Measurements from ENCODE around the gene ITIH2. TPM values are rescaled to one million over a fixed set of nuclear protein-coding genes. Genes with fewer than 3 reads are reported as not detected.
A peak's percentile ranks its signal among the peaks of the same experiment; 100 is the strongest.

The ITIH2 gene
- total RNA-seq, 1 experiment from 2014 or later, result 0.57 TPM

- ChIA-PET POLR2A (interaction anchor here (1.9 kb wide), 1 partner anchor 161 kb away, joined by 9 read pairs; no protein-coding TSS in a partner anchor), CTCF (interaction anchor here (0.6 to 5.2 kb wide), 18 partner anchors 10 to 163 kb away, joined by 3 to 145 read pairs (median 4); no protein-coding TSS in a partner anchor), RAD21 (ENCODE audit: low non-redundant PET in 1 of 2, low total read pairs in 2 of 2, uncharacterized antibody in 2 of 2, unreplicated experiment in 2 of 2) (interaction anchor here (1.5 to 2.7 kb wide), 3 partner anchors 157 to 161 kb away, joined by 6 to 22 read pairs (median 20); no protein-coding TSS in a partner anchor)
- H3K27ac ChIP-seq (ENCODE audit: low read depth, low read length), result no peak overlapping the region
- no peaks in the 10 kb centered on the region for H3K36me3 ChIP-seq (ENCODE audit: control insufficient read depth in 1 of 2, insufficient read depth in 2 of 2, low read length in 2 of 2)
- ATAC-seq (peak; percentile 61), DNase-seq (ENCODE audit: low read depth, low spot score) (no peak)
- H3K4me1 ChIP-seq (ENCODE audit: control insufficient read depth in 1 of 2, insufficient read depth in 2 of 2, low read length in 2 of 2), result peaks cover 0 to 8% of the 10 kb centered on the region in 2 experiments; a peak in 1 of 4 replicates
- H3K27me3 ChIP-seq (ENCODE audit: insufficient read depth, low read length), result peaks cover 3% of the 10 kb centered on the region; the same call in 1 of the 2 replicates
- peak overlapping the region; percentile 34; the same call in 1 of the 2 replicates for H3K4me2 ChIP-seq (ENCODE audit: low read length)
- no peak for TF ChIP-seq ZFX (IDR thresholded peaks at IDR 0.05)
- no peak for TF ChIP-seq ZBTB33 (IDR thresholded peaks at IDR 0.05; ENCODE audit: extremely low read depth, insufficient replicate concordance, low read length)
- no peak for TF ChIP-seq SIN3A (IDR thresholded peaks at IDR 0.05; ENCODE audit: low read depth)
- no peak for TF ChIP-seq SRF (IDR thresholded peaks at IDR 0.05; ENCODE audit: low read depth)
- no peak for TF ChIP-seq RAD21 (IDR thresholded peaks at IDR 0.05; ENCODE audit: low read depth)
- TF ChIP-seq POLR2A (IDR thresholded peaks at IDR 0.05; ENCODE audit: borderline replicate concordance, extremely low read depth, insufficient read depth, insufficient read length), result no peak
- TF ChIP-seq ELF1 (IDR thresholded peaks at IDR 0.05; ENCODE audit: borderline replicate concordance, low read depth), result no peak
- TF ChIP-seq EZH2 (IDR thresholded peaks at IDR 0.05), result no peak
- TF ChIP-seq TCF7L2 (IDR thresholded peaks at IDR 0.05; ENCODE audit: borderline replicate concordance, extremely low read depth, insufficient read depth, insufficient read length), result no peak
- no peak for TF ChIP-seq REST (IDR thresholded peaks at IDR 0.05; ENCODE audit: low read depth)
- no peak for TF ChIP-seq POLR2AphosphoS5 (IDR thresholded peaks at IDR 0.05; ENCODE audit: low read depth, low read length)
- TF ChIP-seq MAX (IDR thresholded peaks at IDR 0.05), result no peak
- no peak for TF ChIP-seq CEBPB (IDR thresholded peaks at IDR 0.05; ENCODE audit: low read depth)
- no peak for TF ChIP-seq FOSL1 (IDR thresholded peaks at IDR 0.05; ENCODE audit: low read depth)
- no peak for TF ChIP-seq EZH2phosphoT487 (IDR thresholded peaks at IDR 0.05; ENCODE audit: borderline replicate concordance)
- no peak for TF ChIP-seq CBX3 (IDR thresholded peaks at IDR 0.05; ENCODE audit: low read depth)
- TF ChIP-seq SP1 (IDR thresholded peaks at IDR 0.05; ENCODE audit: low read depth), result no peak
- TF ChIP-seq JUND (IDR thresholded peaks at IDR 0.05), result no peak
- intact Hi-C loops (cut with micrococcal nuclease), result loop anchor here (1.0 to 10.0 kb wide), 3 partner anchors 157 to 1618 kb away; no protein-coding TSS in a partner anchor
- no peaks in the 10 kb centered on the region for H3K9me2 ChIP-seq (ENCODE audit: insufficient read depth)
- peak overlapping the region; percentile 74 for H2AFZ ChIP-seq (ENCODE audit: low read depth, low read length, poor library complexity, severe bottlenecking)
- H4K20me1 ChIP-seq (ENCODE audit: insufficient read depth), result no peaks in the 10 kb centered on the region
- no peak overlapping the region for H3K4me3 ChIP-seq (replicated peaks in 1 of 2; ENCODE audit: low read depth in 1 of 2, low read length in 2 of 2)
- H3K9ac ChIP-seq (ENCODE audit: low read length), result no peak overlapping the region
- BruUV-seq (replicated peaks), result no TSS peak
- H3K79me2 ChIP-seq (ENCODE audit: insufficient read depth, low read length), result no peaks in the 10 kb centered on the region
- no peaks in the 10 kb centered on the region for H3K9me3 ChIP-seq (ENCODE audit: control insufficient read depth in 1 of 2, insufficient read depth in 1 of 2, low read depth in 1 of 2, low read length in 2 of 2)
Measured at GRCh38 chr10:7686351-7687171, 16.6 kb upstream of the ITIH2 start.

Measured in HCT116 (cell line).